HFF-Myc (cell line): Measurements from ENCODE around the gene ZPBP2.
A peak's percentile ranks its signal among the peaks of the same experiment; 100 is the strongest.

ENCODE experiments used
- DNase-seq: peaks from one replicate; pipeline ENCODE4 v3.0.0-alpha.2; 2011; ENCODE audit warnings: low read depth; ENCODE audit errors: extremely low read depth
- H3K4me3 ChIP-seq: replicated peaks from 2 replicates; pipeline ENCODE4 v1.5.1; 2011; ENCODE audit warnings: low read depth, mild to moderate bottlenecking, control low read depth, low read length
- CTCF ChIP-seq: IDR thresholded peaks from 2 replicates; pipeline ENCODE4 v1.5.1; 2012; ENCODE audit warnings: mild to moderate bottlenecking, low read depth, low read length, control low read depth; ENCODE audit errors: missing control alignments

The ZPBP2 gene

GRCh38 chr17:39921323-39921722, 53.3 kb downstream of the ZPBP2 start:
- H3K4me3 ChIP-seq = no peak overlapping the region
- no peak for DNase-seq
- no peak for TF ChIP-seq CTCF

GRCh38 chr17:39922006-39922405, 54.0 kb downstream of the ZPBP2 start:
- H3K4me3 ChIP-seq = no peak overlapping the region
- DNase-seq = no peak
- TF ChIP-seq CTCF = no peak

DNA sequence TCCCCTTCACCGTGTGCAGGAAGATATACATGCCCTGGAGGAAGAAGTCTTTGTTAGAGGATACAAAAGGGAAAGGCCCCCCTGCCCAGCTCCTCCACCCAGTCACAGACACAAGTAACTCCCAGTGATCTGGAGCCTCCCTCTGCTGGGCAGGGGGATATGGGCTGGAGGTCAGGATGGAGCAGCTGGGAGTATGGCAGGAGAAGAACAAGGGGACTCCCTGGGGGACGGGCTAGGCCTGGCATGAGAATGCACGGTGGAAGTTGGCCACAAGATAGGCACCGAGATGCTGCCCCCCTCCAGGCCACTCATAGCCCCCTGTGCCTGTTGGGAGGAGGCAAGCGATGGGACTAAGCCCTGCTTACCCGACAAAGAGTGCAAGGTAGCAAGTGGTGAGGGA, 55.2 kb downstream of the ZPBP2 start:
- no peak overlapping the region for H3K4me3 ChIP-seq
- no peak for TF ChIP-seq CTCF
- no peak for DNase-seq

GRCh38 chr17:39923836-39924690, 56.1 kb downstream of the ZPBP2 start:
- DNase-seq = no peak
- TF ChIP-seq CTCF = no peak
- H3K4me3 ChIP-seq = no peak overlapping the region

DNA sequence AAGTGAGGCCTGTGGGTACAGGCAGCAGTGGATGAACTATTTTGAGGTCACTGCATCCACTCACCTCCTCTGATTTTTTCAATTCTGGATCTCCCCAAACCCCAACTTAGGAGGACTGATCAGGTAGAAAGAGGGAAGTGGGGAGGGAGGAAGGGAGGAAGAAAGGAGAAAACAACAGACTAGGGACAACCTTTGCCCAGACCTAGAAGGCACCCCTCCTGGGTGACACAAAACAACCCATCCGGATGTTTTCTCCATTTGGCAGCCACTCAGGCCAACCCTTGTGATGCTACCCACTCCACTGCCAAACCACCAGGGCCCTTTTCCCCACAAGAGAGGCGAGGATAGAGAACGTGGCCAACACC, 56.7 kb downstream of the ZPBP2 start:
- H3K4me3 ChIP-seq = no peak overlapping the region
- no peak for TF ChIP-seq CTCF

DNA sequence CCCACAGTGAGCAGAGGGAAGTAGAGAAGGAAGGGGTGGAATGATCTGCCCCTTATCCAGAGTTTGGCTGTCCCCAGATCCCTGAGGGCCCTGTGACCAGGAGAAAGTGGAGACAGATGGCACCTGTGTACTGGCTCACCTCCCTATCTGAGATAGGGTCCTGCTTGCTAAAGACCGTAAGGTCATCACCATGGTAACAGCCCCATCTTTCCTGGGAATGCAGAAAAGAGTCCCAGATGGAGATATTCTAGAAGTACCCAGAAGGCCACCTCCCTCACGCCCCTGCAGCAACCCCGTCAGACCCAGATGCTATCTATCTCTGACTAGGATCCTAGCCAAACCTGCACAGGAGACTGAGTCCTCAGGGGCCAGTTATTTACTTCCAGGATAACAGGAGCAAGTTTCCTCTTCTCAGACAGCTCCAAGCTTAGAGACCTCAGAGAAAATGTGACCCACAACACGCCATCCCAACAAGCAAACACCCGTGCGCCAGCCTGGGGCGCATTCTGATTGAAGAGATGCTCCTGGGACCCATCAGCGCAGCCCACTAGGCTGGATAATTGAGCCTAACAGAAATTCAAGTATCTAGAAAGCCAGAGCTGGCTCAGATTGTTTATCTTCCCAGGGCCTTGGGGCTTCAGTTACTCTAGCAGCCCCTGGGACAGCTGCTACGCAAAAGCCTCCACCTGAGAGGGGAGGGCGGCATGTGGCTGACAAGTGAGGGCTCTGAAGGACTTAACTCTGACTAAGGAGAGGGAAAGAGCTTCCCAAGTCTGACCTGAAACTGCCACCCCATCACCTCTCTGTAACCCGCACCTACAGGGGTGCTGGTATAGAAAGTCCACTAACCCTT, 57.5 kb downstream of the ZPBP2 start:
- no peak for DNase-seq
- no peak for TF ChIP-seq CTCF
- H3K4me3 ChIP-seq = peak overlapping the region; percentile 81

More for the DNA sequence above, 56.7 kb downstream of the ZPBP2 start:
- no peak for DNase-seq
